ENCODE results near the gene SAMD15. TPM values are rescaled to one million over a fixed set of nuclear protein-coding genes. Genes with fewer than 3 reads are reported as not detected.

Gene SAMD15
- total and polyA plus RNA-seq, 4 donors: 0.10 to 0.50 (median 0.19) TPM; not detected in 1

- Histone ChIP-seq H3K36me3 (ENCODE audit: control insufficient read depth in 4 of 4, insufficient read depth in 3 of 4, low read depth in 1 of 4, low read length in 3 of 4) (no peaks in the 10 kb centered on the region), H3K9ac (ENCODE audit: low read depth in 1 of 2, low read length in 2 of 2) (no peak overlapping the region), H3K27me3 (ENCODE audit: control insufficient read depth in 4 of 4, insufficient read depth in 4 of 4, low read length in 3 of 4) (no peaks in the 10 kb centered on the region), H3K9me3 (ENCODE audit: control insufficient read depth in 4 of 4, low read length in 3 of 4) (no peaks in the 10 kb centered on the region), H3K4me1 (ENCODE audit: control insufficient read depth in 4 of 4, insufficient read depth in 4 of 4, low read length in 3 of 4) (peaks cover 0 to 14% (median 13%) of the 10 kb centered on the region in 4 donors), H3K27ac (ENCODE audit: low read depth in 1 of 2, low read length in 2 of 2) (no peak overlapping the region), H3K4me3 (ENCODE audit: low read depth in 1 of 3, low read length in 3 of 3) (no peak overlapping the region)
- TF ChIP-seq, protein P1, sequence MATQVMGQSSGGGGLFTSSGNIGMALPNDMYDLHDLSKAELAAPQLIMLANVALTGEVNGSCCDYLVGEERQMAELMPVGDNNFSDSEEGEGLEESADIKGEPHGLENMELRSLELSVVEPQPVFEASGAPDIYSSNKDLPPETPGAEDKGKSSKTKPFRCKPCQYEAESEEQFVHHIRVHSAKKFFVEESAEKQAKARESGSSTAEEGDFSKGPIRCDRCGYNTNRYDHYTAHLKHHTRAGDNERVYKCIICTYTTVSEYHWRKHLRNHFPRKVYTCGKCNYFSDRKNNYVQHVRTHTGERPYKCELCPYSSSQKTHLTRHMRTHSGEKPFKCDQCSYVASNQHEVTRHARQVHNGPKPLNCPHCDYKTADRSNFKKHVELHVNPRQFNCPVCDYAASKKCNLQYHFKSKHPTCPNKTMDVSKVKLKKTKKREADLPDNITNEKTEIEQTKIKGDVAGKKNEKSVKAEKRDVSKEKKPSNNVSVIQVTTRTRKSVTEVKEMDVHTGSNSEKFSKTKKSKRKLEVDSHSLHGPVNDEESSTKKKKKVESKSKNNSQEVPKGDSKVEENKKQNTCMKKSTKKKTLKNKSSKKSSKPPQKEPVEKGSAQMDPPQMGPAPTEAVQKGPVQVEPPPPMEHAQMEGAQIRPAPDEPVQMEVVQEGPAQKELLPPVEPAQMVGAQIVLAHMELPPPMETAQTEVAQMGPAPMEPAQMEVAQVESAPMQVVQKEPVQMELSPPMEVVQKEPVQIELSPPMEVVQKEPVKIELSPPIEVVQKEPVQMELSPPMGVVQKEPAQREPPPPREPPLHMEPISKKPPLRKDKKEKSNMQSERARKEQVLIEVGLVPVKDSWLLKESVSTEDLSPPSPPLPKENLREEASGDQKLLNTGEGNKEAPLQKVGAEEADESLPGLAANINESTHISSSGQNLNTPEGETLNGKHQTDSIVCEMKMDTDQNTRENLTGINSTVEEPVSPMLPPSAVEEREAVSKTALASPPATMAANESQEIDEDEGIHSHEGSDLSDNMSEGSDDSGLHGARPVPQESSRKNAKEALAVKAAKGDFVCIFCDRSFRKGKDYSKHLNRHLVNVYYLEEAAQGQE (IDR thresholded peaks at IDR 0.05): no peak
- TF ChIP-seq, protein P2, sequence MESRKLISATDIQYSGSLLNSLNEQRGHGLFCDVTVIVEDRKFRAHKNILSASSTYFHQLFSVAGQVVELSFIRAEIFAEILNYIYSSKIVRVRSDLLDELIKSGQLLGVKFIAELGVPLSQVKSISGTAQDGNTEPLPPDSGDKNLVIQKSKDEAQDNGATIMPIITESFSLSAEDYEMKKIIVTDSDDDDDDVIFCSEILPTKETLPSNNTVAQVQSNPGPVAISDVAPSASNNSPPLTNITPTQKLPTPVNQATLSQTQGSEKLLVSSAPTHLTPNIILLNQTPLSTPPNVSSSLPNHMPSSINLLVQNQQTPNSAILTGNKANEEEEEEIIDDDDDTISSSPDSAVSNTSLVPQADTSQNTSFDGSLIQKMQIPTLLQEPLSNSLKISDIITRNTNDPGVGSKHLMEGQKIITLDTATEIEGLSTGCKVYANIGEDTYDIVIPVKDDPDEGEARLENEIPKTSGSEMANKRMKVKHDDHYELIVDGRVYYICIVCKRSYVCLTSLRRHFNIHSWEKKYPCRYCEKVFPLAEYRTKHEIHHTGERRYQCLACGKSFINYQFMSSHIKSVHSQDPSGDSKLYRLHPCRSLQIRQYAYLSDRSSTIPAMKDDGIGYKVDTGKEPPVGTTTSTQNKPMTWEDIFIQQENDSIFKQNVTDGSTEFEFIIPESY (IDR thresholded peaks at IDR 0.05): no peak
- TF ChIP-seq NR2F2 (IDR thresholded peaks at IDR 0.05) (no peak), FOXA2 (IDR thresholded peaks at IDR 0.05) (no peak), GABPA (IDR thresholded peaks at IDR 0.05 in 1 of 2, conservative IDR thresholded peaks at IDR 0.05 in 1 of 2) (no peak), TAF1 (conservative IDR thresholded peaks at IDR 0.05) (no peak), HNF4A (conservative IDR thresholded peaks at IDR 0.05) (no peak), YY1 (IDR thresholded peaks at IDR 0.05) (no peak), JUND (IDR thresholded peaks at IDR 0.05) (no peak), FOXA1 (IDR thresholded peaks at IDR 0.05) (no peak), CTCF (IDR thresholded peaks at IDR 0.05; ENCODE audit: low read depth, low read length, missing input control) (no peak), RAD21 (IDR thresholded peaks at IDR 0.05) (no peak), HNF4G (IDR thresholded peaks at IDR 0.05) (no peak), EGR1 (IDR thresholded peaks at IDR 0.05; ENCODE audit: low read depth in 2 of 2) (no peak), RXRA (IDR thresholded peaks at IDR 0.05) (no peak), MAX (IDR thresholded peaks at IDR 0.05) (no peak), SP1 (IDR thresholded peaks at IDR 0.05) (no peak)
- TF ChIP-seq, protein P3, sequence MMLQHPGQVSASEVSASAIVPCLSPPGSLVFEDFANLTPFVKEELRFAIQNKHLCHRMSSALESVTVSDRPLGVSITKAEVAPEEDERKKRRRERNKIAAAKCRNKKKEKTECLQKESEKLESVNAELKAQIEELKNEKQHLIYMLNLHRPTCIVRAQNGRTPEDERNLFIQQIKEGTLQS (IDR thresholded peaks at IDR 0.05): no peak
- 85% methylated on average over 9 of the region's 9 CpGs for WGBS
- no peak for DNase-seq (ENCODE audit: low spot score)
Measured at GRCh38 chr14:77375164-77375950, 1.8 kb upstream of the SAMD15 start.
